ENCODE results near the gene GATC.

- TF ChIP-seq CTCF (IDR thresholded peaks at IDR 0.05; ENCODE audit: low read depth, low read length) = no peak
- TF ChIP-seq EZH2phosphoT487 (IDR thresholded peaks at IDR 0.05; ENCODE audit: low read depth) = no peak
These were observed 13.9 kb downstream of the GATC start for GRCh38 chr12:120460157-120460556.
